GM11168 (cell line): ENCODE results near the gene PMCH.
"Not testable (repeated sequence)": the region's sequence is repeated elsewhere in the genome, so short reads cannot be mapped to it uniquely, and the experiment has no call there.

ENCODE experiments used
- in situ Hi-C: fragments of 300-500 bp; cut with MboI; formaldehyde crosslinking; loops from one replicate; pipeline ENCODE4 v1.12.0; 2022; ENCODE audit warnings: low sequenced_read_pairs; ENCODE audit not compliant: unreplicated experiment

Gene PMCH

GRCh38 chr12:102197789-102198188, at the start of gene PMCH:
Gene PMCH, minus strand, starts transcription at chr12:102197833. Its CDS starts 63 bp downstream, at chr12:102197770.
- in situ Hi-C loops, result no loop called here

- in situ Hi-C loops, result not testable (repeated sequence)
Observed at GRCh38 chr12:102240859-102241258, 43.2 kb upstream of the PMCH start.

- in situ Hi-C loops, result no loop called here
Observed at GRCh38 chr12:102234599-102234998, 37.0 kb upstream of the PMCH start.

GRCh38 chr12:102232446-102232845, 34.8 kb upstream of the PMCH start:
- in situ Hi-C loops, result no loop called here

GRCh38 chr12:102232036-102232435, 34.4 kb upstream of the PMCH start:
- in situ Hi-C loops, result no loop called here

- in situ Hi-C loops, result no loop called here
Observed at GRCh38 chr12:102227954-102228353, 30.3 kb upstream of the PMCH start.

GRCh38 chr12:102220736-102221135, 23.1 kb upstream of the PMCH start:
- in situ Hi-C loops, result no loop called here

- in situ Hi-C loops, result no loop called here
Observed at GRCh38 chr12:102215992-102216691, 18.5 kb upstream of the PMCH start.

- in situ Hi-C loops, result no loop called here
Observed at GRCh38 chr12:102204025-102204424, 6.4 kb upstream of the PMCH start.

- in situ Hi-C loops, result no loop called here
Observed at GRCh38 chr12:102202556-102202955, 4.9 kb upstream of the PMCH start.

GRCh38 chr12:102201436-102202061, 3.9 kb upstream of the PMCH start:
- in situ Hi-C loops, result no loop called here

- in situ Hi-C loops, result no loop called here
Observed at GRCh38 chr12:102195826-102196225, 1.8 kb downstream of the PMCH start.

- in situ Hi-C loops, result no loop called here
Observed at GRCh38 chr12:102182635-102183034, 15.0 kb downstream of the PMCH start.

- in situ Hi-C loops, result loop anchor here (25.0 kb wide), 1 partner anchor 313 kb away; the partner anchor contains the start of gene IGF1
Observed at GRCh38 chr12:102174761-102175160, 22.9 kb downstream of the PMCH start.

- in situ Hi-C loops, result loop anchor here (25.0 kb wide), 1 partner anchor 313 kb away; the partner anchor contains the start of gene IGF1
Observed at GRCh38 chr12:102174117-102174516, 23.5 kb downstream of the PMCH start.

- in situ Hi-C loops, result loop anchor here (25.0 kb wide), 1 partner anchor 315 kb away; the partner anchor contains the start of gene IGF1
Observed at GRCh38 chr12:102172436-102172835, 25.2 kb downstream of the PMCH start.

GRCh38 chr12:102171951-102172350, 25.7 kb downstream of the PMCH start:
- in situ Hi-C loops, result loop anchor here (25.0 kb wide), 1 partner anchor 315 kb away; the partner anchor contains the start of gene IGF1

- in situ Hi-C loops, result loop anchor here (25.0 kb wide), 1 partner anchor 317 kb away; the partner anchor contains the start of gene IGF1
Observed at GRCh38 chr12:102169922-102170621, 27.6 kb downstream of the PMCH start.

GRCh38 chr12:102167821-102168604, 29.6 kb downstream of the PMCH start:
- in situ Hi-C loops, result loop anchor here (25.0 kb wide), 1 partner anchor 319 kb away; the partner anchor contains the start of gene IGF1

- in situ Hi-C loops, result loop anchor here (25.0 kb wide), 1 partner anchor 324 kb away; the partner anchor contains the start of gene IGF1
Observed at GRCh38 chr12:102163383-102163782, 34.2 kb downstream of the PMCH start.
